SK-N-SH (cell line): ENCODE data around the gene DHRSX. TPM values are rescaled to one million over a fixed set of nuclear protein-coding genes. Genes with fewer than 3 reads are reported as not detected.
A peak's percentile ranks its signal among the peaks of the same experiment; 100 is the strongest.

ENCODE experiments used
- CTCF ChIA-PET: fragments of 300-600, 350-600 bp; formaldehyde crosslinking; extraction: SDS; loops from one replicate; lab custom pipeline; 2021; lab: Yijun Ruan, JAX
- POLR2A ChIA-PET: fragments of 350-600 bp; sonication (Branson Sonifier 250); formaldehyde crosslinking; extraction: SDS; loops from one replicate; lab custom pipeline; 2020; ENCODE audit warnings: antibody characterized with exemption, inconsistent platforms; lab: Yijun Ruan, JAX
- DNase-seq: peaks from one replicate; pipeline ENCODE4 v3.0.0; 2012
- H2AFZ ChIP-seq: fragments of 200-600 bp; sonication (generic); 2 replicates; pipeline ENCODE4 v1.8.1; 2016; ENCODE audit warnings: antibody characterized with exemption, mild to moderate bottlenecking, low read depth
- H3F3A ChIP-seq: fragments of 200-600 bp; sonication (generic); replicated peaks from 2 replicates; pipeline ENCODE3; 2016; ENCODE audit warnings: antibody characterized with exemption, mild to moderate bottlenecking; ENCODE audit not compliant: insufficient read depth
- H3K27ac ChIP-seq, 2 experiments: fragments of 200-500 bp in 1 of 2; fragments of 200-600 bp in 1 of 2; sonication (Bioruptor generic) in 1 of 2; sonication (generic), shearing (Covaris generic) in 1 of 2; 2 replicates each; pipeline versions ENCODE4 v1.5.1 to v1.6.1; 2014 to 2016; ENCODE audit warnings: low read depth in 2 of 2, inconsistent platforms in 1 of 2, low read length in 1 of 2, mild to moderate bottlenecking in 1 of 2, mixed read lengths in 1 of 2
- H3K27me3 ChIP-seq: fragments of 200-600 bp; sonication (generic), shearing (Covaris generic); 2 replicates; pipeline ENCODE4 v1.6.1; 2016; ENCODE audit warnings: mixed run types; ENCODE audit not compliant: insufficient read depth
- H3K36me3 ChIP-seq, 2 experiments: fragments of 200-500 bp in 1 of 2; fragments of 200-600 bp in 1 of 2; sonication (Bioruptor generic) in 1 of 2; sonication (generic) in 1 of 2; replicated peaks in 1 of 2; 2 replicates each; pipeline versions ENCODE3 to v1.5.1; 2014 to 2016; ENCODE audit warnings: low read length in 1 of 2, mild to moderate bottlenecking in 1 of 2; ENCODE audit not compliant: insufficient read depth in 2 of 2, control insufficient read depth in 1 of 2
- H3K4me1 ChIP-seq, 2 experiments: fragments of 200-500 bp in 1 of 2; fragments of 200-600 bp in 1 of 2; sonication (Bioruptor generic) in 1 of 2; sonication (generic), shearing (Covaris generic) in 1 of 2; 2 replicates each; pipeline versions ENCODE4 v1.5.1 to v1.6.1; 2014 to 2016; ENCODE audit warnings: low read depth in 1 of 2, low read length in 1 of 2, mixed run types in 1 of 2; ENCODE audit not compliant: insufficient read depth in 2 of 2, control insufficient read depth in 1 of 2
- H3K4me2 ChIP-seq: fragments of 200-600 bp; sonication (generic), shearing (Covaris generic); 2 replicates; pipeline ENCODE4 v1.6.1; 2017; ENCODE audit warnings: mixed run types
- H3K4me3 ChIP-seq, 2 experiments: fragments of 200-500 bp in 1 of 2; fragments of 200-600 bp in 1 of 2; sonication (Bioruptor generic) in 1 of 2; sonication (generic), shearing (Covaris generic) in 1 of 2; 2 replicates each; pipeline versions ENCODE4 v1.5.1 to v1.8.1; 2014 to 2016; ENCODE audit warnings: low read depth in 2 of 2, inconsistent platforms in 1 of 2, low read length in 1 of 2, mild to moderate bottlenecking in 1 of 2, mixed read lengths in 1 of 2, moderate library complexity in 1 of 2
- H3K79me2 ChIP-seq: fragments of 200-600 bp; sonication (generic); 2 replicates; pipeline ENCODE4 v1.8.1; 2017; ENCODE audit warnings: mild to moderate bottlenecking; ENCODE audit not compliant: insufficient read depth
- H3K9ac ChIP-seq: fragments of 200-600 bp; sonication (generic); 2 replicates; pipeline ENCODE4 v1.6.1; 2017; ENCODE audit warnings: mixed run types
- H3K9me2 ChIP-seq: fragments of 200-600 bp; sonication (generic); 2 replicates; pipeline ENCODE4 v1.6.1; 2017; ENCODE audit warnings: mixed run types
- H3K9me3 ChIP-seq: fragments of 200-600 bp; sonication (generic); 2 replicates; pipeline ENCODE4 v1.6.1; 2017; ENCODE audit warnings: mixed run types, mild to moderate bottlenecking, moderate library complexity
- H4K20me1 ChIP-seq: fragments of 200-600 bp; sonication (generic); 2 replicates; pipeline ENCODE4 v1.6.1; 2017; ENCODE audit warnings: mild to moderate bottlenecking, mixed run types; ENCODE audit not compliant: insufficient read depth
- CHD2 ChIP-seq: fragments of 150-350 bp; IDR thresholded peaks from 2 replicates; pipeline ENCODE4 v1.6.1; 2018; ENCODE audit warnings: low read length; ENCODE audit not compliant: partially characterized antibody
- EZH2phosphoT487 ChIP-seq: fragments of 200-600 bp; sonication (generic); IDR thresholded peaks from 2 replicates; pipeline ENCODE4 v1.6.1; 2017; ENCODE audit warnings: low read depth, mixed run types, mild to moderate bottlenecking, antibody characterized with exemption, moderate library complexity, borderline replicate concordance
- FOSL2 ChIP-seq: IDR thresholded peaks from 2 replicates; pipeline ENCODE4 v1.4.0; 2012; ENCODE audit warnings: low read depth, mild to moderate bottlenecking, moderate library complexity, borderline replicate concordance
- FOXM1 ChIP-seq: IDR thresholded peaks from 2 replicates; pipeline ENCODE4 v1.4.0; 2012; ENCODE audit warnings: low read depth, mild to moderate bottlenecking
- GABPA ChIP-seq: IDR thresholded peaks from 2 replicates; pipeline ENCODE4 v1.4.0; 2012; ENCODE audit warnings: low read depth, mild to moderate bottlenecking
- JUND ChIP-seq: IDR thresholded peaks from 2 replicates; pipeline ENCODE4 v1.4.0; 2012
- MAX ChIP-seq: IDR thresholded peaks from 2 replicates; pipeline ENCODE4 v1.4.0; 2012; ENCODE audit warnings: low read depth
- NRF1 ChIP-seq: IDR thresholded peaks from 2 replicates; pipeline ENCODE4 v1.6.1; 2012; ENCODE audit warnings: low read depth, mild to moderate bottlenecking, low read length
- TAF1 ChIP-seq: IDR thresholded peaks from 2 replicates; pipeline ENCODE4 v1.6.1; 2012; ENCODE audit warnings: low read depth, mild to moderate bottlenecking, low read length, moderate library complexity, borderline replicate concordance
- USF1 ChIP-seq: IDR thresholded peaks from 2 replicates; pipeline ENCODE4 v1.4.0; 2012; ENCODE audit warnings: low read depth, borderline replicate concordance
- USF2 ChIP-seq: fragments of 150-350 bp; IDR thresholded peaks from 2 replicates; pipeline ENCODE4 v1.6.1; 2017; ENCODE audit warnings: antibody characterized with exemption, low read length, low read depth, borderline replicate concordance
- YY1 ChIP-seq: IDR thresholded peaks from 2 replicates; pipeline ENCODE4 v1.4.0; 2012; ENCODE audit warnings: low read depth, mild to moderate bottlenecking
- WGBS: methylation state at CpG from one replicate; pipeline ENCODE4 v1.1.6; 2017; ENCODE audit warnings: low lambda C conversion rate; 5-methylcytosine and 5-hydroxymethylcytosine counted together
- polyA plus RNA-seq, 3 experiments: library from polyadenylated mRNA; depleted of rRNA; stranded (reverse); fragments of >200 nt; gene quantifications; 2 replicates each; pipeline ENCODE4 v1.2.3, GENCODE V29; 2012

Gene DHRSX
- polyA plus RNA-seq, 1 of the 3 experiments (the other 2 are of a cell fraction): 34.3 TPM

GRCh38 chrX:2327423-2327822 is 173.4 kb downstream of the DHRSX start (continued):
- TF ChIP-seq USF2 (no peak), NRF1 (no peak), JUND (no peak)

GRCh38 chrX:2325076-2325784 is 175.5 kb downstream of the DHRSX start:
- CTCF ChIA-PET: no interaction called here
- peak; percentile 49 for DNase-seq
- TF ChIP-seq CHD2 (no peak), YY1 (peak; percentile 94), GABPA (peak; percentile 76), TAF1 (peak; percentile 59; the same call in 1 of the 2 replicates), EZH2phosphoT487 (no peak)
- TF ChIP-seq, all 33 proteins: peak for 3
- Histone ChIP-seq H3K27ac (peak overlapping the region; percentile 30 to 87), H3K9me3 (no peaks in the 10 kb centered on the region), H3K9me2 (no peaks in the 10 kb centered on the region), H3K4me3 (peak overlapping the region in 1 of 2 experiments; percentile 32; a peak in 2 of 4 replicates), H3K36me3 (no peaks in the 10 kb centered on the region), H3K27me3 (no peaks in the 10 kb centered on the region), H3K9ac (no peak overlapping the region; the same call in 1 of the 2 replicates), H4K20me1 (no peaks in the 10 kb centered on the region), H3K79me2 (no peaks in the 10 kb centered on the region), H3K4me1 (peaks cover 0 to 7% of the 10 kb centered on the region in 2 experiments; a peak in 1 of 4 replicates), H3F3A (no peaks in the 10 kb centered on the region), H3K4me2 (no peak overlapping the region), H2AFZ (peak overlapping the region; percentile 46; the same call in 1 of the 2 replicates)
- WGBS: 66% methylated on average over 27 of the region's 27 CpGs
- POLR2A ChIA-PET: no interaction called here

GRCh38 chrX:2324151-2324550 is 176.6 kb downstream of the DHRSX start:
- TF ChIP-seq USF1: no peak
- TF ChIP-seq FOXM1: no peak
- no peak for TF ChIP-seq FOSL2
- TF ChIP-seq MAX: no peak
- Histone ChIP-seq H3K79me2 (no peaks in the 10 kb centered on the region), H3K4me2 (no peak overlapping the region), H4K20me1 (no peaks in the 10 kb centered on the region), H3K9me2 (no peaks in the 10 kb centered on the region), H3K9me3 (no peaks in the 10 kb centered on the region), H2AFZ (no peak overlapping the region), H3K27ac (no peak overlapping the region), H3K4me3 (no peak overlapping the region), H3K4me1 (peaks cover 0 to 7% of the 10 kb centered on the region in 2 experiments; a peak in 1 of 4 replicates), H3F3A (no peaks in the 10 kb centered on the region), H3K27me3 (no peaks in the 10 kb centered on the region), H3K36me3 (no peaks in the 10 kb centered on the region), H3K9ac (no peak overlapping the region)
- ChIA-PET POLR2A (no interaction called here), CTCF (no interaction called here)
- no peak for DNase-seq
- WGBS: 97% methylated on average over 8 of the region's 8 CpGs
